Neural crest cell (in vitro differentiated cells): ENCODE results near the gene CYP27A1. TPM values are rescaled to one million over a fixed set of nuclear protein-coding genes. Genes with fewer than 3 reads are reported as not detected.
"Not testable (repeated sequence)": the region's sequence is repeated elsewhere in the genome, so short reads cannot be mapped to it uniquely, and the experiment has no call there.

Source experiments
- DNase-seq: peaks from one replicate; pipeline ENCODE4 v3.0.0; 2021; ENCODE audit warnings: low read depth, mixed read lengths, low spot score
- H3K27ac Mint-ChIP-seq: one replicate; pipeline ENCODE4 v1.8.0; 2021; ENCODE audit warnings: mild to moderate bottlenecking, mixed read lengths; ENCODE audit not compliant: unreplicated experiment
- H3K27me3 Mint-ChIP-seq: 2 replicates; pipeline ENCODE4 v1.8.0; 2021; ENCODE audit warnings: low read depth, mild to moderate bottlenecking, mixed read lengths
- H3K36me3 Mint-ChIP-seq: 2 replicates; pipeline ENCODE4 v1.8.0; 2021; ENCODE audit warnings: low read depth, mild to moderate bottlenecking, mixed read lengths
- H3K4me1 Mint-ChIP-seq: 2 replicates; pipeline ENCODE4 v1.8.0; 2021; ENCODE audit warnings: mixed read lengths
- H3K4me3 Mint-ChIP-seq: one replicate; pipeline ENCODE4 v1.8.0; 2021; ENCODE audit warnings: mild to moderate bottlenecking, mixed read lengths
- H3K9me3 Mint-ChIP-seq: 2 replicates; pipeline ENCODE4 v1.8.0; 2021; ENCODE audit warnings: mixed read lengths
- total RNA-seq: library from RNA; stranded (reverse); gene quantifications from 2 replicates; pipeline ENCODE4 v1.2.1, GENCODE V29; 2021
- TF ChIP-seq, protein P1 (sequence below): fragments of 200-600 bp; sonication (generic); conservative IDR thresholded peaks from 2 replicates; pipeline ENCODE4 v1.5.0; 2021; ENCODE audit warnings: antibody characterized with exemption, mild to moderate bottlenecking

CYP27A1 gene
- total RNA-seq, 1 donor from 2014 or later: 3.2 TPM

DNA sequence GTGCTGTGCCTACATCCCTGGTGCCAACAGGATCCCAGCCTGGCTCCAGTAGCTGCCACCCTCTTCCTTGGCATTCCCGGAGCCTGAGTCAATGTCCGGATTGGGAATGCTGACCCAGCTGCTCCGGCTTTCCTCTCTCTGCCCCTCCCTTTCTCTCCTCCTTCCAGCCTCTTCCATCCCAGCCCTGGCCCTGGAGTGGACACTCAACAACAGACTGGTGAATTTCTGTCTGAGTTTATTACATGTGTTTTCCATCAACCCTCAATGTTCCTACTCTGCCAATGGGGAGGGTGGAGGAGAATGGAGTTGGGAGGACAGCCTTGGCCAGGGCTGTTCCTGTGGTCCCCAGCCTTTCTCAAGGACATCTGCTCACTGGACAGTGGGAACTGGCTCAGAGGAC lies 50.6 kb downstream of the CYP27A1 start:
- no peak overlapping the region for H3K4me3 Mint-ChIP-seq
- TF ChIP-seq, protein P1, sequence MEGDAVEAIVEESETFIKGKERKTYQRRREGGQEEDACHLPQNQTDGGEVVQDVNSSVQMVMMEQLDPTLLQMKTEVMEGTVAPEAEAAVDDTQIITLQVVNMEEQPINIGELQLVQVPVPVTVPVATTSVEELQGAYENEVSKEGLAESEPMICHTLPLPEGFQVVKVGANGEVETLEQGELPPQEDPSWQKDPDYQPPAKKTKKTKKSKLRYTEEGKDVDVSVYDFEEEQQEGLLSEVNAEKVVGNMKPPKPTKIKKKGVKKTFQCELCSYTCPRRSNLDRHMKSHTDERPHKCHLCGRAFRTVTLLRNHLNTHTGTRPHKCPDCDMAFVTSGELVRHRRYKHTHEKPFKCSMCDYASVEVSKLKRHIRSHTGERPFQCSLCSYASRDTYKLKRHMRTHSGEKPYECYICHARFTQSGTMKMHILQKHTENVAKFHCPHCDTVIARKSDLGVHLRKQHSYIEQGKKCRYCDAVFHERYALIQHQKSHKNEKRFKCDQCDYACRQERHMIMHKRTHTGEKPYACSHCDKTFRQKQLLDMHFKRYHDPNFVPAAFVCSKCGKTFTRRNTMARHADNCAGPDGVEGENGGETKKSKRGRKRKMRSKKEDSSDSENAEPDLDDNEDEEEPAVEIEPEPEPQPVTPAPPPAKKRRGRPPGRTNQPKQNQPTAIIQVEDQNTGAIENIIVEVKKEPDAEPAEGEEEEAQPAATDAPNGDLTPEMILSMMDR: no peak
- no peaks in the 10 kb centered on the region for H3K36me3 Mint-ChIP-seq
- no peak overlapping the region for H3K27ac Mint-ChIP-seq
- no peak for DNase-seq
- H3K4me1 Mint-ChIP-seq: no peaks in the 10 kb centered on the region
- H3K9me3 Mint-ChIP-seq: peaks cover 2% of the 10 kb centered on the region
- peaks cover 64% of the 10 kb centered on the region for H3K27me3 Mint-ChIP-seq

DNA sequence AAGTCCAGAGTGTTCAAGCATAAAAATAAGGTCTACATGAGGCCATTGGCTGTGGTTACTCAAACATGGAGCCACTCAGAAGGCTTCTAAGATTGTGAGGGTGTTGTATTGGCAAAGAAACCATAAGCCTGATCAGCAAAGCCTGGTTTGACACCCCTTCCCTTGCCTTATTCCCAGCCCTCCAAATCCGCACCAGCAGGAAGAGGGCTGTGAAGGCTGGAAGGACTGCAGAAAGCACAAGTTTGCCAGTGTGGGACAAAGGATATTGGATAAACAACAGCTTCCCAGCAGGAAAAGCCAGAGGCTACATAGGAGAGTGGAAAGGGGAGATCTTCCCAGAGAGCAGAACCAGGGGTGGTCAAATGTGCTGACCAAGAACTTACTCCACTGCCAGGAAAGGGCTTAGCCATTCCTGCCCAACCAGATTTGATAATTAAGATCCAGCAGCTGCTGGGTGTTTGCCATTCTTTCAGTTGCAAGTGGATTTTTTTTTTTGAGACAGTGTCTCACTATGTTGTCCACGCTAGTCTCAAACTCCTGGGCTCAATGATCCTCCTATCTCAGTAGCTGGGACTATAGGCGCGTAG lies 51.2 kb downstream of the CYP27A1 start:
- Mint-ChIP-seq H3K4me1 (no peaks in the 10 kb centered on the region), H3K36me3 (no peaks in the 10 kb centered on the region)

DNA sequence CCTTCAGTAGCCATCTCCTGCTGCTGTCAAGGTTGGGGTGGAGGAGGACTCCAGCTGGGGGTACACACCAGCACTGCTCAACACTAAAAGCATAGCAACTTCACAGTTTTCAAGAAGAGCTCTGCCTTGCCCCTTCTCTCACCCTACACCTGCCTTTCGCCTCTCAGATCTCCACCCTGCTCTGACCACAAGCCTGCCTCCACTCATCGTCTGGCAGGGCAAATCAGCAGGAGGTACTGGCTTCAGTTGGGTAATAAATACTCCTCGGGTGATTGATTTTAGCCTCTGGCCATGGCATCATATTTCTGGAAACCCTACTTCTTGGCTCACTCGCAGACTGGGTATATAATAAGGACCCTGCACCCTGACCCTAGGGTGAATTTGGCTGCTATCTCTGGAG lies 52.7 kb downstream of the CYP27A1 start:
- TF ChIP-seq, protein P1: no peak
- Mint-ChIP-seq H3K27ac (no peak overlapping the region), H3K9me3 (peaks cover 2% of the 10 kb centered on the region), H3K4me3 (no peak overlapping the region), H3K27me3 (peaks cover 81% of the 10 kb centered on the region), H3K36me3 (no peaks in the 10 kb centered on the region), H3K4me1 (no peaks in the 10 kb centered on the region)
- DNase-seq: no peak

More for the DNA sequence above, 51.2 kb downstream of the CYP27A1 start:
- no peak for DNase-seq
- no peak overlapping the region for H3K27ac Mint-ChIP-seq
- H3K4me3 Mint-ChIP-seq: no peak overlapping the region
- peaks cover 2% of the 10 kb centered on the region for H3K9me3 Mint-ChIP-seq
- TF ChIP-seq, protein P1: no peak
- peaks cover 67% of the 10 kb centered on the region for H3K27me3 Mint-ChIP-seq

DNA sequence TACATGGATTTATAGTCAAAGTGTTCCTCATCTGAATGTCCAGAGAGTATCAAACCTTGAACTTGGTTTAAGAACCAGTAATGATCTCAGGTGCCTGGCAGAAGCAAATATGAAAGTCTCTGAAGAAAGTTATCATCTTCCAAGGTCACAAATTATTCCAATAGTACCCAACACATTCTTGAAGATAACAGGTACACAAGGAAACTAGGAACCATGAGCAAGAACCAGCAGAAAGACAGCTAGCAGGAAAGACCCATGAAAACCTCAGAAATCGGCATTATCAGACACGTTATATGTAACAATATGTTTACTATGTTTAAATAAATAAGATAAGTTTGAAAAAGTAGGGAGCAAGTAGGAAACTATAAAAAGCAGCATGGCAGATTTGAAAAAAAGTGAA lies 55.5 kb downstream of the CYP27A1 start:
- Mint-ChIP-seq H3K36me3 (no peaks in the 10 kb centered on the region), H3K4me3 (no peak overlapping the region), H3K9me3 (peaks cover 2% of the 10 kb centered on the region), H3K27ac (no peak overlapping the region), H3K27me3 (peaks cover 82% of the 10 kb centered on the region), H3K4me1 (no peaks in the 10 kb centered on the region)
- no peak for DNase-seq
- TF ChIP-seq, protein P1: no peak

DNA sequence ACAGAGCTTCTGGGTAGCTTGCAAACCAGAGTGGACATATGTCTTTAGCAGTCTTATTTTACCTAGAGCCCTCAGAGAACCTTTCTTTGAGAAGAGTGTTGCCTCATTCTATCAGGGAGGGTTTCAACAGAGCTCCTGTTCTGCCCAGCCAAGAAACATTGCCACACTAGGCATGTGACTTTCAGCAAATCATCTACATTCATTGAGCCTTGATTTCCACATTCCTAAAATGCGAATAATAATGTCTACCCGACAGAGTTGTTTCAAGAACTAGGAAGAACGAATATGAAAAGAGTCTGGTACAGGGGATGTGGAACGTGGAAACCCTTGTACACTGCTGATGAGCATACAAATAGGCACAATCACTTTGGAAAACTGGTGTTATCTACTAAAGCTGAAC lies 57.5 kb downstream of the CYP27A1 start:
- TF ChIP-seq, protein P1: no peak
- H3K36me3 Mint-ChIP-seq: peaks cover 3% of the 10 kb centered on the region
- peaks cover 5% of the 10 kb centered on the region for H3K9me3 Mint-ChIP-seq
- H3K4me3 Mint-ChIP-seq: no peak overlapping the region
- no peak overlapping the region for H3K27ac Mint-ChIP-seq
- no peaks in the 10 kb centered on the region for H3K4me1 Mint-ChIP-seq
- H3K27me3 Mint-ChIP-seq: peaks cover 74% of the 10 kb centered on the region
- DNase-seq: no peak

DNA sequence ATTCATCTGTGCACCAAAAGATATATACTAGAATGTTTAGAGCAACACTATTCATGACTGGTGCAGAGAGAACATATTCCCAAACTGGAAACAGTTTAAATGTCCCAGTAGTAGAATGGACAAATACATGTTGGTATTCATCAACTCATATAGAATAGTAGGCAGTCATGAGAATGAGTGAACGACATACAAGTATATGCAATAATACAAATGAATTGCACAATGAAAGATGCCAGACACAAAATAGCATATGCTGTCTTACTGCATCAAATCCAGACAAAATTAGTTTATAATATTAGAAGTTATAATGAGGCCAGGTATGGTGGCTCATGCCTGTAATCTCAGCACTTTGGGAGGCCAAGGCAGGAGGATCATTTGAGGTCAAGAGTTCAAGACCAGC lies 57.9 kb downstream of the CYP27A1 start:
- DNase-seq: no peak
- peaks cover 74% of the 10 kb centered on the region for H3K27me3 Mint-ChIP-seq
- no peak overlapping the region for H3K27ac Mint-ChIP-seq
- H3K36me3 Mint-ChIP-seq: peaks cover 3% of the 10 kb centered on the region
- H3K4me1 Mint-ChIP-seq: no peaks in the 10 kb centered on the region
- TF ChIP-seq, protein P1: no peak
- peaks cover 6% of the 10 kb centered on the region for H3K9me3 Mint-ChIP-seq
- no peak overlapping the region for H3K4me3 Mint-ChIP-seq

DNA sequence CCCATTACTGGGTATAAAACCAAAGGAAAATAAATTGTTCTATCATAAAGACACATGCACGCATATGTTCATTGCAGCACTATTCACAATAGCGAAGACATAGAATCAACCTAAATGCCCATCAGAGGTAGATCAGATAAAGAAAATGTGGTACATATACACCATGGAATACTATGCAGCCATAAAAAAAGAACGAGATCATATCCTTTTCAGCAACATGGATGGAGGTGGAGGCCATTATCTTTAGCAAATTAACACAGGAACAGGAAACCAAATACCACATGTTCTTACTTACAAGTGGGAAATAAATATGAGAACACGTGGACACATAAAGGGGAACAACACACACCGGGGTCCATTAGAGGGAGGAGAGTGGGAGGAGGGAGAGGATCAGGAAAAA lies 62.4 kb downstream of the CYP27A1 start:
- not testable (repeated sequence) for H3K9me3 Mint-ChIP-seq, H3K36me3 Mint-ChIP-seq, H3K4me3 Mint-ChIP-seq, H3K27ac Mint-ChIP-seq, DNase-seq, H3K4me1 Mint-ChIP-seq
- H3K27me3 Mint-ChIP-seq: peaks cover 47% of the 10 kb centered on the region

DNA sequence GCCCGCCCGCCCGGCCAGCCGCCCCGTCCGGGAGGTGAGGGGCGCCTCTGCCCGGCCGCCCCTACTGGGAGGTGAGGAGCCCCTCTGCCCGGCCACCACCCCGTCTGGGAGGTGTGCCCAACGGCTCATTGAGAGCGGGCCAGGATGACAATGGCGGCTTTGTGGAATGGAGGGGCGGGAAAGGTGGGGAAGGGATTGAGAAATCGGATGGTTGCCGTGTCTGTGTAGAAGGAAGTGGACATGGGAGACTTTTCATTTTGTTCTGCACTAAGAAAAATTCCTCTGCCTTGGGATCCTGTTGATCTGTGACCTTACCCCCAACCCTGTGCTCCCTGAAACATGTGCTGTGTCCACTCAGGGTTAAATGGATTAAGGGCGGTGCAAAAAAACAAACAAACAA lies 65.0 kb downstream of the CYP27A1 start:
- peaks cover 55% of the 10 kb centered on the region for H3K27me3 Mint-ChIP-seq

More for the DNA sequence above, 65.0 kb downstream of the CYP27A1 start:
- not testable (repeated sequence) for DNase-seq, H3K4me3 Mint-ChIP-seq, H3K4me1 Mint-ChIP-seq, H3K36me3 Mint-ChIP-seq, H3K9me3 Mint-ChIP-seq, H3K27ac Mint-ChIP-seq
